K562 (cell line): ENCODE data around the gene TICAM1. TPM values are rescaled to one million over a fixed set of nuclear protein-coding genes. Genes with fewer than 3 reads are reported as not detected.

ENCODE experiments used
- ATAC-seq: fragments of 200-7000 bp; cut with Tn5 transposase; 3 replicates; pipeline ENCODE4 v1.9.1; 2020; ENCODE audit warnings: moderate library complexity
- BruUV-seq: library from RNA; stranded (reverse); fragments of 400-500 nt; replicated peaks from 2 replicates; lab custom pipeline; 2021; lab: Mats Ljungman, UMichigan
- CTCF ChIA-PET: fragments of 300-600 bp; formaldehyde crosslinking; extraction: SDS; loops from one replicate; lab custom pipeline; 2021; ENCODE audit warnings: low intra/inter-chr PET ratio; lab: Yijun Ruan, JAX
- POLR2A ChIA-PET: fragments of 300-600, 350-650 bp; sonication (Branson Sonifier 250); formaldehyde crosslinking; extraction: SDS; loops from one replicate; lab custom pipeline; 2021; ENCODE audit warnings: antibody characterized with exemption, inconsistent platforms; lab: Yijun Ruan, JAX
- DNase-seq, 4 experiments: peaks; one replicate each; pipeline versions ENCODE4 v3.0.0 to v3.0.0-alpha.2; 2011 to 2018; ENCODE audit warnings: low spot score in 3 of 4, mixed read lengths in 3 of 4; ENCODE audit errors: extremely low read depth in 1 of 4
- FAIRE-seq: peaks from 2 replicates; lab custom pipeline; 2011; peaks lifted over from hg19 to GRCh38; lab: Jason Lieb, UNC
- H2AFZ ChIP-seq: 2 replicates; pipeline ENCODE4 v1.6.0; 2011; ENCODE audit warnings: low read depth, low read length, control low read depth, inconsistent platforms
- H3K27ac ChIP-seq: fragments of 200-600 bp; 3 replicates; pipeline ENCODE4 v1.8.0; 2011; ENCODE audit warnings: low read depth, mild to moderate bottlenecking, control low read depth, inconsistent platforms, low read length, moderate library complexity, mixed read lengths; ENCODE audit errors: extremely low read depth
- H3K27me3 ChIP-seq, 2 experiments: fragments of 300-600 bp in 1 of 2; 2 replicates in 1 of 2; 3 replicates in 1 of 2; pipeline versions ENCODE4 v1.6.0 to v1.8.0; 2011; ENCODE audit warnings: inconsistent platforms in 2 of 2, low read length in 2 of 2, mild to moderate bottlenecking in 1 of 2, mixed read lengths in 1 of 2, moderate library complexity in 1 of 2; ENCODE audit not compliant: control insufficient read depth in 2 of 2, insufficient read depth in 2 of 2
- H3K36me3 ChIP-seq: fragments of 300-600 bp; 3 replicates; pipeline ENCODE4 v1.8.0; 2011; ENCODE audit warnings: mild to moderate bottlenecking, low read length, inconsistent platforms; ENCODE audit not compliant: control insufficient read depth, insufficient read depth
- H3K4me1 ChIP-seq, 2 experiments: fragments of 200-600 bp in 1 of 2; replicated peaks in 1 of 2; 2 replicates in 1 of 2; 3 replicates in 1 of 2; pipeline versions ENCODE4 v1.5.1 to v1.8.0; 2011; ENCODE audit warnings: inconsistent platforms in 2 of 2, low read length in 2 of 2, mild to moderate bottlenecking in 1 of 2, mixed read lengths in 1 of 2, moderate library complexity in 1 of 2; ENCODE audit not compliant: control insufficient read depth in 2 of 2, insufficient read depth in 2 of 2
- H3K4me2 ChIP-seq: 2 replicates; pipeline ENCODE4 v1.6.1; 2011; ENCODE audit warnings: low read length, control low read depth, inconsistent platforms, mixed read lengths; ENCODE audit not compliant: insufficient read depth
- H3K4me3 ChIP-seq: fragments of 200-600 bp; sonication (generic), shearing (Covaris generic); 2 replicates; pipeline ENCODE4 v1.5.1; 2016; ENCODE audit warnings: control low read depth, inconsistent platforms
- H3K79me2 ChIP-seq: fragments of 200-600 bp; 3 replicates; pipeline ENCODE4 v1.8.0; 2011; ENCODE audit warnings: low read length, inconsistent platforms; ENCODE audit not compliant: control insufficient read depth, insufficient read depth
- H3K9ac ChIP-seq, 2 experiments: 2 replicates each; pipeline versions ENCODE4 v1.6.0 to v1.6.1; 2011; ENCODE audit warnings: low read depth in 2 of 2, low read length in 2 of 2, control low read depth in 1 of 2, inconsistent platforms in 1 of 2, mild to moderate bottlenecking in 1 of 2, mixed read lengths in 1 of 2; ENCODE audit not compliant: insufficient read depth in 1 of 2
- H3K9me1 ChIP-seq: one replicate; pipeline ENCODE4 v1.6.0; 2011; ENCODE audit warnings: inconsistent platforms, mild to moderate bottlenecking, low read length, moderate library complexity; ENCODE audit not compliant: control insufficient read depth, insufficient read depth
- H3K9me3 ChIP-seq: replicated peaks from 2 replicates; pipeline ENCODE4 v1.5.1; 2011; ENCODE audit warnings: low read depth, low read length, inconsistent platforms; ENCODE audit not compliant: control insufficient read depth, insufficient read depth
- H4K20me1 ChIP-seq: replicated peaks from 2 replicates; pipeline ENCODE4 v1.6.1; 2011; ENCODE audit warnings: low read length, inconsistent platforms, mixed read lengths; ENCODE audit not compliant: control insufficient read depth, insufficient read depth
- PTBP1 ChIP-seq: fragments of 200-400 bp; formaldehyde crosslinking; IDR thresholded peaks from 2 replicates; pipeline ENCODE4 v1.6.1; 2017; ENCODE audit warnings: low read depth, low read length
- SFPQ ChIP-seq: fragments of 200-400 bp; formaldehyde crosslinking; IDR thresholded peaks from 2 replicates; pipeline ENCODE4 v1.6.1; 2017; ENCODE audit warnings: mild to moderate bottlenecking, low read depth, low read length, moderate library complexity
- ZNF121 ChIP-seq: sonication (generic); formaldehyde crosslinking; conservative IDR thresholded peaks from 2 replicates; pipeline ENCODE4 v1.8.0; 2022; ENCODE audit warnings: missing genetic modification reagents
- WGBS: fragments of 100-300 bp; shearing (Covaris generic); methylation state at CpG from one replicate; pipeline ENCODE4 v1.1.6; 2016; ENCODE audit warnings: low coverage, mixed read lengths; ENCODE audit not compliant: insufficient coverage; ENCODE audit errors: missing lambda C conversion rate; 5-methylcytosine and 5-hydroxymethylcytosine counted together
- in situ Hi-C: fragments of 300-500 bp; cut with MboI; formaldehyde crosslinking; loops from 4 replicates; pipeline ENCODE4 v1.15.0; 2018; ENCODE audit warnings: inconsistent platforms, mixed read lengths
- intact Hi-C: fragments of 100-400 bp; cut with micrococcal nuclease; formaldehyde crosslinking; loops from 2 replicates; pipeline ENCODE4 v1.14.2; 2022
- polyA plus RNA-seq, 8 experiments: library from polyadenylated mRNA; depleted of rRNA in 4 of 8; stranded (reverse) in 5 of 8; unstranded in 3 of 8; fragments of >200 nt; fragmentation: Nextera tagmentation in 2 of 8; fragmentation: Illumina TruSeq in 1 of 8; extraction: Ambion mirVana in 2 of 8; extraction: Trizol in 1 of 8; gene quantifications; 2 replicates each; pipeline versions ENCODE4 v1.2.1 to v1.2.3, GENCODE V29; 2011 to 2014; ENCODE audit warnings: inconsistent platforms in 1 of 8, missing spikeins in 1 of 8
- total RNA-seq, 7 experiments: library from RNA; depleted of rRNA in 6 of 7; stranded (reverse); fragments of >200 nt in 6 of 7; fragmentation: Illumina TruSeq in 2 of 7; extraction: Trizol in 2 of 7; gene quantifications; 2 replicates each; pipeline versions ENCODE4 v1.2.1 to v1.2.3, GENCODE V29; 2011 to 2021; ENCODE audit warnings: low replicate concordance in 1 of 7

Gene TICAM1
- total and polyA plus RNA-seq, 9 of the 15 experiments (the other 6 are each of a cell fraction or from before 2014, with no cell fraction given): 0.07 to 11.6 (median 1.5) TPM

- FAIRE-seq: no peak
- Histone ChIP-seq H3K4me2 (no peak overlapping the region), H3K27me3 (no peaks in the 10 kb centered on the region), H3K9me1 (no peaks in the 10 kb centered on the region), H3K4me1 (peaks cover 0 to 10% of the 10 kb centered on the region in 2 experiments; a peak in 2 of 5 replicates), H3K9me3 (no peaks in the 10 kb centered on the region), H3K27ac (no peak overlapping the region), H4K20me1 (no peaks in the 10 kb centered on the region), H3K9ac (no peak overlapping the region), H3K4me3 (no peak overlapping the region), H3K36me3 (peaks cover 47% of the 10 kb centered on the region; the same call in 2 of the 3 replicates), H2AFZ (no peak overlapping the region), H3K79me2 (no peaks in the 10 kb centered on the region)
- CTCF ChIA-PET: interaction anchor here (0.6 kb wide), 1 partner anchor 14 kb away, joined by 10 read pairs; no protein-coding TSS in a partner anchor
- no peak for DNase-seq
- peak; percentile 61 for TF ChIP-seq ZNF121
- no peak for TF ChIP-seq PTBP1
- no peak for TF ChIP-seq SFPQ
- intact Hi-C loops (no loop called here), in situ Hi-C loops (no loop called here)
- POLR2A ChIA-PET: interaction anchor here (1.0 kb wide), 1 partner anchor 15 kb away, joined by 3 read pairs; no protein-coding TSS in a partner anchor
- 92% methylated on average over 7 of the region's 7 CpGs for WGBS
- BruUV-seq: no TSS peak
- no peak for ATAC-seq
Observed at GRCh38 chr19:4849019-4849418, 17.5 kb upstream of the TICAM1 start.
